Suppressor macrophage treated with lipopolysaccharide for 1 hour (primary cell): ENCODE measurements around the gene OR8B4.
A peak's percentile ranks its signal among the peaks of the same experiment; 100 is the strongest.
"Not testable (repeated sequence)": the region's sequence is repeated elsewhere in the genome, so short reads cannot be mapped to it uniquely, and the experiment has no call there.

Experiments
- DNase-seq, 3 donors: peaks; one replicate each; pipeline ENCODE4 v3.0.0-alpha.2; 2020 to 2022

Gene OR8B4

GRCh38 chr11:124424384-124424921 is at the start of gene OR8B4:
Gene OR8B4, minus strand, starts transcription at chr11:124424871. Its CDS starts 0 bp downstream, at chr11:124424871.
- no peak for DNase-seq

- no peak for DNase-seq
Observed at GRCh38 chr11:124474079-124474478, 49.4 kb upstream of the OR8B4 start.

- DNase-seq, result no peak
Observed at GRCh38 chr11:124473476-124473875, 48.8 kb upstream of the OR8B4 start.

GRCh38 chr11:124470561-124471227 is 46.0 kb upstream of the OR8B4 start:
- DNase-seq, result no peak

GRCh38 chr11:124467381-124467927 is 42.8 kb upstream of the OR8B4 start:
- DNase-seq, result no peak

GRCh38 chr11:124465368-124465767 is 40.7 kb upstream of the OR8B4 start:
- no peak for DNase-seq

GRCh38 chr11:124463990-124464389 is 39.3 kb upstream of the OR8B4 start:
- DNase-seq, result no peak

GRCh38 chr11:124463324-124463723 is 38.7 kb upstream of the OR8B4 start:
- no peak for DNase-seq

- peak; percentile 11 to 38 (median 26) for DNase-seq
Observed at GRCh38 chr11:124460459-124460858, 35.8 kb upstream of the OR8B4 start.

- DNase-seq, result not testable (repeated sequence)
Observed at GRCh38 chr11:124459379-124459778, 34.7 kb upstream of the OR8B4 start.

- no peak for DNase-seq
Observed at GRCh38 chr11:124454552-124454951, 29.9 kb upstream of the OR8B4 start.

- DNase-seq, result peak in 2 of 3 donors; percentile 10 to 29
Observed at GRCh38 chr11:124446916-124447315, 22.2 kb upstream of the OR8B4 start.

GRCh38 chr11:124445646-124446150 is 21.0 kb upstream of the OR8B4 start, which contains the start of gene OR8B8:
Gene OR8B8, minus strand, starts transcription at chr11:124445696. Its CDS starts 4,611 bp downstream, at chr11:124441085.
- no peak for DNase-seq

GRCh38 chr11:124442847-124443246 is 18.2 kb upstream of the OR8B4 start:
- DNase-seq, result no peak

GRCh38 chr11:124442442-124442841 is 17.8 kb upstream of the OR8B4 start:
- DNase-seq, result no peak

GRCh38 chr11:124441519-124441918 is 16.8 kb upstream of the OR8B4 start:
- no peak for DNase-seq

- DNase-seq, result no peak
Observed at GRCh38 chr11:124441081-124441480, 16.4 kb upstream of the OR8B4 start.

- DNase-seq, result no peak
Observed at GRCh38 chr11:124440608-124441007, 15.9 kb upstream of the OR8B4 start.

- no peak for DNase-seq
Observed at GRCh38 chr11:124434699-124435098, 10.0 kb upstream of the OR8B4 start.

- DNase-seq, result no peak
Observed at GRCh38 chr11:124429599-124429998, 4.9 kb upstream of the OR8B4 start.

GRCh38 chr11:124421043-124421442 is 3.6 kb downstream of the OR8B4 start:
- no peak for DNase-seq

- DNase-seq, result peak; percentile 47 to 76 (median 61)
Observed at GRCh38 chr11:124415356-124415923, 9.2 kb downstream of the OR8B4 start.

GRCh38 chr11:124409906-124410305 is 14.8 kb downstream of the OR8B4 start:
- DNase-seq, result no peak

- DNase-seq, result peak in 1 of 3 donors; percentile 25
Observed at GRCh38 chr11:124405581-124405980, 19.1 kb downstream of the OR8B4 start.
